Astrocyte of the cerebellum (primary cell): ENCODE measurements around the gene GNB1L.

Source experiments
- DNase-seq: peaks from one replicate; pipeline ENCODE4 v3.0.0-alpha.2; 2011; ENCODE audit warnings: low read depth
- H3K4me3 ChIP-seq: 2 replicates; pipeline ENCODE4 v1.5.1; 2011; ENCODE audit warnings: mild to moderate bottlenecking, low read depth, low read length, moderate library complexity
- CTCF ChIP-seq: IDR thresholded peaks from 2 replicates; pipeline ENCODE4 v1.5.1; 2012; ENCODE audit warnings: low read length, low read depth, moderate library complexity, mild to moderate bottlenecking; ENCODE audit errors: missing control alignments
- in situ Hi-C: cut with HindIII; loops from 2 replicates; pipeline ENCODE4 v1.10.0; 2017; ENCODE audit warnings: low sequenced_read_pairs

Gene GNB1L

GRCh38 chr22:19807914-19808872, 46.5 kb downstream of the GNB1L start:
- no peak overlapping the region for H3K4me3 ChIP-seq
- in situ Hi-C loops: no loop called here
- no peak for TF ChIP-seq CTCF
- no peak for DNase-seq

GRCh38 chr22:19807161-19807913, 47.3 kb downstream of the GNB1L start:
- no peak for DNase-seq
- H3K4me3 ChIP-seq: no peak overlapping the region
- no peak for TF ChIP-seq CTCF
- in situ Hi-C loops: no loop called here

GRCh38 chr22:19806213-19807160, 48.2 kb downstream of the GNB1L start:
- H3K4me3 ChIP-seq: no peak overlapping the region
- in situ Hi-C loops: no loop called here
- no peak for TF ChIP-seq CTCF
- no peak for DNase-seq

GRCh38 chr22:19805821-19806212, 48.9 kb downstream of the GNB1L start:
- in situ Hi-C loops: no loop called here
- TF ChIP-seq CTCF: no peak
- DNase-seq: no peak
- H3K4me3 ChIP-seq: no peak overlapping the region

GRCh38 chr22:19803736-19804267, 50.9 kb downstream of the GNB1L start:
- no peak for TF ChIP-seq CTCF
- in situ Hi-C loops: no loop called here
- no peak for DNase-seq
- H3K4me3 ChIP-seq: no peak overlapping the region
